HTERT RPE-1 (cell line): ENCODE results near the gene ATP6V1C2.

Experiments
- in situ Hi-C: fragments of 300-500 bp; cut with MboI; formaldehyde crosslinking; loops from 4 replicates; pipeline ENCODE4 v1.14.3; 2020; ENCODE audit warnings: low sequenced_read_pairs

ATP6V1C2 gene

DNA sequence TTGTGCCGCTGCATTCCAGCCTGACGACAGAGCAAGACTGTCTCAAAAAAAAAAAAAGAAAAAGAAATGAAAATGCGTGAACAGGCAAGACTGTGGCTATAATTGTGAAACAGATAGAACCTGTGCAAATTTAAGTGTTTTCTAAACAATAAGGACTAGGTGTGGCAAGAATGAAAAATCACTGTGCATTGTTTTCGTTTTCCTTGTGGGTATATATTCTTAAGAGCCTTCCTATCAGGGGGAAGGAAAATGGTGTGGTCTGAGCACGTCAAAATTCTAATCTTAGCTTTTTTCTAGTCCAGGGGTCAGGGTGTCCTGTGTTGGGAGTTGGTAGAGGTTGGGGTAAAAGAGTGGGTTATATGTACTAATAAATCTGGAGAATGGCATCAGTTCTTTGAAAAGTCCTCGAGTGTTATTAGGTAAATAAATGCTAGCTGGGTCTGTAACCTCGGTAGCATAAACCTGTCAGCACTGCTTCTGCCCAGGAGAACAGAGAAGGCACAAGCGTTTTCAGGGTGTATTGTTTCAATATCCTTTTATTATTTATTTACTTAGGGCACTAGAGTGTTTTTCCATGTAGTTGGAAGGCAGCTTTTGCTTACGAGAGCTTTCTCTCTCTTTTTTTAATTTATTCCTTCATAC lies 11.6 kb downstream of the ATP6V1C2 start:
- in situ Hi-C loops: no loop called here

DNA sequence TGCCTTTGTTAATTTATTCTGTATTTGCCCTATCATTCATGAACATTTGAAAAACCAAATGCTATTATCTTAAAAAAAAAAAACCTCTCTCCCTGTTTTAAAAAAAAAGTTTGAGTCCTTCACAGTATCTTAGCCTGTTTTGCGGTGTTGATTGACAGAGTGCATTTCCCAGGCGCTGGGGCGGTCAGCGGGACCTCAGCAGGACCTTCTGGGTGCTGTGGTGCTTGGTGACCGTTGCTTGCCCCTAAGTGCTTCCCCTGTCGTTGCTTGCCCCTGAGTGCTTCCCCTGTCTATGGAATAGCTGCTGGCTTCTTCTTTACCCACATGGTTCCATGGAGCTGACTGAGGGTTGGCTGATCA lies 12.1 kb downstream of the ATP6V1C2 start:
- in situ Hi-C loops: no loop called here

DNA sequence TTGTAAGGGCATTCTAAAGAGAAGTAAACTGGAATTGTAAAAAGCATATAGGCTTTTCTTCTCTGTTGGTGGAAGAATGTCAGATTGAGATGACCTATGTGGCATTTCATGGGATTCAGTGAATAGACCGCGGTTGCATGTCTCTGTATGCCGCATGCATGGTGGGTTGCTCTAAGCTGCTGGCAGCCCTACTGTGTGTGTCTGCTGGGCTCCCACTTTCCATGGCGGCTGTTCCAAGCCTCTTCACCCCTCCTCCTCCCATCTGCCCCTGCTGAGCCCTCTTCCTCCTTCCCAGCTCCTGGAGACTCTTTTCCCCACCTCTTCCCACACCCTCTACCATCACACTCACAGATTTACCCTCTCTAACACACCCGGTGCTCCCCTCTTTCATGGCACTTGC lies 12.6 kb downstream of the ATP6V1C2 start:
- in situ Hi-C loops: no loop called here

DNA sequence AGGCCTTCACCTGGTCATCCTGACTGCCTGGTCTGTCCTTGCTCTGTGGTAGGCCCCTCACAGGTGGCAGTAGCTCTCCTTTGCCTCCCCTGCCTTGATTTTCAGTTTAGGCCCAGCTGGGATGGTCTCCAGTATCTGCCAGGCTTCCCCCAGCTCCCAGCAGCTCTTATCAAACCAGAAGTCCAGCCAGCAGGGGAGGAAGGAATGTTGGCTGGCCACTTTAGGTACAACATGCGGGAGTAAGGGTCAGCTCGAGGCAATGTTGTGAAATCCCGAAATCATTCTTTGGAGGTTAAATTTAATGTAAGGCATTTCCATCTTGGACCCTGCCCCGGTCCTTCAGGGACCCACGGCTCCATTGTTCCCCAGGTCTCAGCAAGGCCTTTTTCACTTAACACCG lies 16.8 kb downstream of the ATP6V1C2 start:
- in situ Hi-C loops: no loop called here

DNA sequence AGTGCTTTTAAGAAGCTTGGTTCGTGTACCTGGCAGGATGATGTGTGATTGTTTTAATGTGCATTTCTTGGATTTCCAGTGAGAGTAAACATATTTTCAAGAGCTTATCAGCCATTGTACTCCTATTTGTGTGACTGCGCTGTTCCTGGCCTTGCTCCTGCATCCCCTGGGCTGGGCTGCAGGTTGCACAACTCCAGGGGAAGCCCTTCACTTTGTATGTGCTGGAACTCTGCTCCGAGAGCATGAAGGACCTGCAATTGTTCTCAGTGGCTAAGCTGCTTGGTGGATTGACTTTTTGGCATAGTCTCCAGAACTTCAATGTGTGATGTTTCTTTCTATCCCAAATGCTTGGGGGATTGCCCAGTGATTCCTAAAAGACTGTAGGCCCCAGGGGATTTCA lies 18.8 kb downstream of the ATP6V1C2 start:
- in situ Hi-C loops: no loop called here

DNA sequence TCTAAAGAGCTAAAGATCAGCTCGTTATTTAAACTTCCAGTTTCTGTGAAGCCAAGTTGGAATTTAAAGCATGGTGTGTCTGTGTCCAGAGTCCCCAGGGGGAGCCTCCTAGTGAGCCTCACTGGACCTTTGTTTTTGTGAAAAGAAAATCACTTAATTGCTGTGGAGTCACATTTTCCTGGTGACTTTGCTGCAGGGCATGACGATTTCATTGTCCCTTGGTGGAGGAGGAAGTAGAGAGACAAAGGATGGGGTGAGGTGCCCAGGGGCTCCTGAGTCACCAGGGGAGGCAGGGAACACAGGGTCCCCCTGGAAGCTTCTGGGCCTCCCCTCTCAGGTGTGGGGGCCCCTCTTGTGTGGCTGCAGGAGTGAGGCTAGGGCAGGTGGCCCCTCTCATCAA lies 19.7 kb downstream of the ATP6V1C2 start:
- in situ Hi-C loops: no loop called here

DNA sequence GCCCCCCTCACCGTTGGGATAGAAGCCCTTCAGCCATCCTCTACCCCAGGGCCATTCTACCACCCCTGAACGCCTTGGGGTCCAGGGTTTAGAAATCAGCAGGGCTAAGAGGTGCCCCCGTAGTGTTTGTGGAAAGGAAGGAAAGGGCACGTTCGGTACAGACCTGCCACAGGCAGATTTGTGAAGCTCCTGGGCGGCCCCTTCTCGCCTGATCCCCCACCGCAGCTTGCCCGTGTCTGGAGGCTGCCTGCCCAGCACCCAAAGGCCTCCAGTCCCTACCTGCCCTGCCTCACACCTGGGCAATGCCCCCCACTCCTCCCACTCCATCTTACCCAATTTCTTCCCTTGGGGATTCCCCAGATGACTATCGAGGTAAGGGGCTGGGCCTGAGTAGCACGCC lies 21.2 kb downstream of the ATP6V1C2 start:
- in situ Hi-C loops: no loop called here

DNA sequence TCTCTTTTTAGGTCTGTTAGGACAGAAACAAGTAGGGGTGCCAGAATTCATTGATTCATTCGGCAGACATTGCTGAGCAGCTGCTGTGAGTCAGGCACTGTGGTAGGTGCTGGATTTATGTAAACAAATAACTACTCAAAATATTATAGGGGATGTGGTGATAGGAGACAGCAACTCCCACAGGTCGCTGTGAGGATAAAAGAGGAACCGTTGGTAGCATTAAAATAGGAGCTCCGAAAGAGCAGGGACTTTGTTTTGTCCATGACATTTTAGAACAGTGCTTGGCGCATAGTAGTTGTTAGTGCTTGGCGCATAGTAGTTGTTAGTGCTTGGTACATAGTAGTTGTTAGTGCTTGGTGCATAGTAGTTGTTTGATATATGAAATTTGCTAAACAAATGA lies 29.2 kb downstream of the ATP6V1C2 start:
- in situ Hi-C loops: no loop called here

DNA sequence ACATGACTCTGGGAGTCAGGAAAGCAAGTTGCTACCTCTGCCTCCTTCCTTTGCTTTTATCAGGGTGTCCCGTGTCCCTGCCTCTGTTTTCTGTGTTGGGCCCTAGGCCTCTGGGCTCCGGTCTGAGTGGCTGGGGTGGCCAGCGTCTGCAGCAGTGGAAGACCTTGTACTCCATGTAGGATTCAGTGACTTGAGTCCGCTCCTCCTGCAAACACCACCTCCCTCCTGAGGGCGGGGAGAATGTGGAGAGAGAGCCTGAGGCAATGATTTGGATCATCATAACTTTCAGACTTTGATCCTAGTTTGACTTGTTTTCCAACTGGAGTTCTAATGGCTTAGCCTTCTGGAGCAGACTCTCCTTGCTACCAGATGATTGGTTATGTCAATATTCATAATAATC lies 30.8 kb downstream of the ATP6V1C2 start:
- in situ Hi-C loops: no loop called here

DNA sequence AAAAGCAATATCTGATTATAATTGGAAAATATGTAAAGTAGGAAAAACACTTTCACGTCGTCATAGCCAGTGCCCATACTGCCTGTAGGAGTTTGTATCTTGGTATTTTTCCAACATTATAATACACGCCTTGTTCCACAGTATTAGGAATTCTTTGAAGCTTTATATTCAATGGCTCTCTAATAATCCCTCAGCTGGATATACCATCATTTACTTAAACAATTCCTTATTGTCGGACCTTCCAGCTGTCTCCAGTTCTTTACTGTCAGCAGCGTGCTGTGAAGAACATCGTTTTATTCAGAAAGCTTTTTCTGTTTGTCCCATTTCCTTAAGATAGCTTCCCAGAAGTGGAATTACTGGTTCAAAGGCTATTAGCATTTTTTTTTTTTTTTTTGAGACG lies 31.7 kb downstream of the ATP6V1C2 start:
- in situ Hi-C loops: no loop called here

DNA sequence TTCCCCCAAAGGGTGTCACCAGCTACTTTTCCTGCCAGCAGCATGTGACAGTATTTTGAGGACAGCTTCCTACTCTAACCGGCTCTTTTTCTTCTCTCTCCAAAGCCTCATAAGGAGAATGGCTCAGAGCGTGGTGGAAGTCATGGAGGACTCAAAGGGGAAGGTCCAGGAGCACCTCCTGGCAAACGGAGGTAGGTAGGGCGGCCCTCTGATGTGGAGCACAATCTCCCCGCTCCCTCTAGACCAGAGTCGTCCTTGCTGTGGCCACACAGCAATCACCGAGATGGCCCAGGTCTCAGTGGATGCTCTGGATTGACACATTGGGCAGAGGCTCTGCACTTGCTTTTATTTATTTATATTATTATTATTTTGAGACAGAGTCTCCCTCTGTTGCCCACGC lies 32.4 kb downstream of the ATP6V1C2 start:
- in situ Hi-C loops: no loop called here

DNA sequence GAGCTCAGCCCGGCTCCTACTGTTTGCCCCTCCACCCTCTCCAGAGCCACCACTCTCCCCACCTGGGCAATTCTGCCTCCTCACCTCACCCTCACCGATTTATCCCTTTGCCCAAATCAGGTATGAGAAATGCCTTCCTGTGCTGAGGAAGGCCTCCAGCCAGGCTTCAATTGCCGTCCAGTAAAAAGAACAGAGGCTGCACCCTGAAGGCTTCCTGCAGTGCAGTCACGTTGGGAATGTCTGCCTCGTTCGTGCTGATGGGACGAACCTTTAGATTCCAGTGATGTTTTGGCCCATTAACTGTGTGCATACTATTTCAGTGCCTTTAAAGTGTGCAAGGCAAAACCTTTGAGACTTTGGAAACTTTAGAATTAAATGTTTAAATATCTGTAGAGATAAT lies 34.2 kb downstream of the ATP6V1C2 start:
- in situ Hi-C loops: no loop called here

DNA sequence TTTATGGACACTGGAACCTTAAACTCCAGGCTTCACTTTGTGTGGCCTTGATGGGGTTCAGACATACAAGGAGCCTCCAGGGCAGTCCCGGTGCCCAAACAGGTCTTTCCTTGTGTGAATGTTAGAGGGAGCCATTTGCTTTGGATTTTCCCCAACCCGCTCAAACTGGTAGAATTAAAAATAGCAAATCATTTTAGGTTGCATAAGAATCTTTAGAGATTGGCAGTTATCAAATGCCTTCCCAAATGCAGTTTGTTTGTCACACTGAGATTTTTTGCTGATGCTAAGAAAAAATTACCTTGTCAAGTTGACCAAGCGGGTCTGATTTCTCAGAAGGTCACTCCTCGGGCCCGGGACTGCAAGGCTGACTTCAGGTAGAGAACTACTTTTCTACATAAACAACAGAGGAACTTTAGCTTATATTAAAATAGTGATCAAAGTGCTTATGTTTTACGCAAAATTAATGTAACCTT lies 36.4 kb downstream of the ATP6V1C2 start:
- in situ Hi-C loops: no loop called here

DNA sequence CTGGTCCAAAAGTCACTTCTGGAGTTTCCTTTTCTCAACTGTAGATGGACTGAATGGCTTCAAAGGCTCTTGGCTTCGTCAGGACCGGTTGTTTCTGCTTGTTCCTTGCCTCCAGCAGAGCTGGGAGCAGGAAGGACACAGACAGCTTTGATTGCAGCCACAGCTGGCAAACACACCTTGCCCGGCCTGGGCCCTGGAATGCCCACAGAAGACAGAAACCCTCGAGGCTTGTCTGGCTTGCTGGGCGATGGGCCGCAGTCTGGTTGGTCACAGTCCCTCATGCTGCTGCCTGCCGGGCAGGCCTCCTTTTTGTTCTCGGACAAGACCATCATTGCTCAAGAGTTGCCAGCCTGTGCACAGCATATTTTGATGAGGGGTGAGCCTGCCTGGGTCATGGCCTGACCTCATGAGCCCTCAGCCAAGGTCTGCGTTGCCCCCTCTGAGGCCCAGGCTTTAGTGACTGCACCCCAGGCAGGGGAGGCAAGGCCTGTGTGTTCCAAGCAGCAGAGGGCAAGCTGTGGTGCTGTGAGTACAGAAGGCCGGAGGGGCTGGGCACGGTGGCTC lies 37.8 kb downstream of the ATP6V1C2 start:
- in situ Hi-C loops: no loop called here

DNA sequence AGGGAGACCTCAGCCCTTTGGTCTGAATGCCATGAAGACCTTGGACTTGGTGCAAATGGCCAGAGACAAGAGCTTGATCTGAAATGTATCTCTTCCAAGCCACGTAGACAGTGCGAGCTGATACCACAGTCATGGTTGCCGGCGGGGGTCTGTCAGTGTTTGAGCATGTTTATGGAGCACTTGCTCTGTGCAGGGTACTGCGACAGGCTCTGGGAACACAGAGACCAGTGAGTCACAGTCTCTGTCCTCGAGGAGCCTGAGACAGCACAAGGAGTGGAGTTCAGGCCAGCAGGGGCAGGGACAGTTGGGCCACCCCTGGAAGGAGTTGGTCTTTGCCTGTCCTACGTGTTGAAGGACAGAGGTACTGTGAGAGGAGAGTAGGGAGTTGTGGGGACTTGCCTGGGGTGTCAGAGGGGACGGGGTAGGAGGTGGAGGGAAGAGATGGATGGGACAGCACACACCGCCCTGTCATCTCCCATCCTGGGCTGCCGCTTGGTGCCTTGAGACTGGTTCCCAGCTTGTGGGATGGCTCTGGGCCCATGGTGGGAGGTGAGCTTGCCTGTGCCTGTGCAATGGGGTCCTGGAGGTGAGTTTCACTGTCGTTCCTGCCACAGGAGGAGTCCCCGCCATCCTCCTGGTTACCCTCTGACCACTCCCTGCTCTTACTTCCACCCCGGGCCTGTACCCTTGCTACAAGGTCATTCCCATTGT lies 39.5 kb downstream of the ATP6V1C2 start:
- in situ Hi-C loops: no loop called here

DNA sequence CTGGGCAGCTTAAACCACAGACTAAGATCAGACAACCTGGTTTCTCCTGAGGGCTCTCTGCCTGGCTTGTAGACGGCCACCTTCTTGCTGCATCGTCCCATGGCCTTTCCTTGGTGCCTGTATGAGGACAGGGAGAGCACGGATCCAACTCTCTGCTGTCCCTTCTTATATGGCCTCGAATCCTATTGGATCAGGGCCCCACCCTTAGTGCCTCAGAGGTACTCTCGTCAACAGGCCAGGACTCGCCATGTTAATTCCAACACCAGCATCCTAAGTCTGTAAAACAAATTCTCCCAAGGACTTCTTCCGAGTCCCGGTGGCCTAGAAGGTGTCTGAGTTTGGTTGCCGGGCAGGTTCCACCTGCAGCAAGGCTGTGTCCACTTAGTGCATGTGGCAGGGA lies 40.2 kb downstream of the ATP6V1C2 start:
- in situ Hi-C loops: no loop called here

DNA sequence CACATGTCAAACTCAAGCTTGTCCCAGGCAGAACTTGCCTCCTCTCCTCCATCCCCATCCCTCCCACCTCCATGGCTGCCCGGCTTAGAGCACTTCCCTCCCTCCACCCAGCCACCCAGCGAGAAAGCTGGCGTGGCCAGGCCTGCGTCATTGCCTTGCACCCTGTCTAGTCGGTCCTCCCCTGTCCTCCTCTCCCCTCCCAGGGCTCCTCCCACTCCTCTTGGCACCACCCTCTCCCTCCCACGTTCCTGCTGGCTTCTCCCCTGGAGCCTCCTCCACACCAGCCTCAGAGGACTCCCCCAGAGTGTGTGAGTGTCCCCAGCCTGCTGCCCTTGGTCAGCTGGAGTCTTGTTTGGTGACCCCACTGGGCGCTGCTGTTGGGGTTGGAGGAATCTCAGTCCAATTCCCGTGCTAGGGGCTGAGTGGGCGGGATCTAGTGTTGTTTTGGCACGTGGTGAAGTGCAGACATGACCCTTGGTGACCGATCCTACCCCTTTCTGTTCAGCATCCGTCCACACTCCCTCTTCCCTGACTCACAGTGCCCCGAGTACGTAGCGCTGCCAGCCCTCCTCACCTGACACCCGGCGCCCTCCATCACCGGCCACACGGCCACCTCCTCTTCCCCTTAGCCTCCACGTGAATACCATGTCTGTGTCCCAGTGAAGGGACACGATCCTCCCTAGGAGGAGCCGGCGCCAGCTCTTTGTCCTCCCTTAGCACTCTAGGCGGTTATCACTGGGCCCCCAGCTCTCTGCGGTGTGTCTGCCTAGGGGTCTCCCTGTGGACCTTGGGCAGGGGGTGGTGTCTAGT lies 41.4 kb downstream of the ATP6V1C2 start:
- in situ Hi-C loops: no loop called here

DNA sequence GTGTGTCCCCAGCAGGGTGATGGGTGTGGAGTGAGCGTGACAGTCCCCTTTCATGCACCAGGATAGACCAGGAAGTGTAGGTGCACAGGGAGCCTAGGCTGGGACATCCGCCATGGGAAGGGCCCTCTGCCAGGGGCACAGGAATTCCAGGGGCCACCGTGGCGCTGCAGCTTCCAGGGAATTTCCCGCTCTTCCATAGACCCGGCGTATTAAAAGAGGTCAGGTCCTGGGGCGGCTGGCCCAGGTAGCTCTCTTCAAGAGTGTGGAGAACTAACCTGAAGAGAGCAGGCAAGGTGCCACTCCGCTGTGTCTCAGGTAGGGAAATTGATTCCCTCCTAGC lies 42.0 kb downstream of the ATP6V1C2 start:
- in situ Hi-C loops: no loop called here

DNA sequence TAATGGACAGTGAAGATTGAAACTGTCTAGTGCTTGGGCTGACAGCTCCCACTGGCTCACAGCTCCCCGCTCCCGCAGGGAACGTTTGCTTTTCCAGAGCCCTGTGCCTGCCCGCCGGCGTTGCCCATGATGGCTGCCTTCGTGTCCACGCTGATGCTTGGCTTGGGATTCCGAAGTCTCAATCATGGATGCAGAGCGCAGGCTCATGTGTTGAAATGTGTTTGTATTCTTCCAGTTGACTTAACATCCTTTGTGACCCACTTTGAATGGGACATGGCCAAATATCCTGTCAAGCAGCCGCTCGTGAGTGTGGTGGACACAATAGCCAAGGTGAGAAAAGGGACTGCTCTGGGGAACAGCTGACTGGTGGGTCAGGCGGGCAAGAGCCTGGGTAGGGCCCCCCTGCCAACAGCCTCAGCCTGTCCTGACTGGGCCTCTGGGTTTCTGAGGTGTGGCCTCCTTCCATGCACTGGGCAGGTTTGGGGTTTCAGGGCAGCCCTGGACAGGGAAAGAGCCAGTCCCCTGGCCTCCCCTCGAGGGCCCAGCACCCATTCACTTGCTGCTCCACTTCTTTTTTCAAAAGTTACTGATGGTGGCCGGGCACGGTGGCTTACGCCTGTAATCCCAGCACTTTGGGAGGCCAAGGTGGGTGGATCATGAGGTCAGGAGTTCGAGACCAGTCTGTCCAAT lies 42.8 kb downstream of the ATP6V1C2 start:
- in situ Hi-C loops: no loop called here

DNA sequence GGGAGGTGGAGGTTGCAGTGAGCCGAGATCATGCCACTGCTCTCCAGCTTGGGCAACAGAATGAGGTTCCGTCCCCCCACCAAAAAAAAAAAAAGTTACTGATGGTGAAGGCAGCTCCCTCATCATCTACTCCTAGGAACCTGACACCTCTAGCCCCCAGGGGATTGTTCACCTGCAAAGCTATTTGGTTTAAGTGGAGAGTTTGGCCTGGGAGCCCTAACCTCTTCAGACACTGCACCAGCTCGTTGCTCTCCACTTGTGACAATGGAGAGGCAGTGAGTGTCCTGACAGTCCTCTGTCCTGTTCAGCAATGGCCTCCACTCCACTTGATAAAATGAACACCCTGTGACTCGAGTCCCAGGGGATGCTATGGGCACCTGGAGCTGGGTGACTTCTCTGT lies 43.5 kb downstream of the ATP6V1C2 start:
- in situ Hi-C loops: no loop called here

DNA sequence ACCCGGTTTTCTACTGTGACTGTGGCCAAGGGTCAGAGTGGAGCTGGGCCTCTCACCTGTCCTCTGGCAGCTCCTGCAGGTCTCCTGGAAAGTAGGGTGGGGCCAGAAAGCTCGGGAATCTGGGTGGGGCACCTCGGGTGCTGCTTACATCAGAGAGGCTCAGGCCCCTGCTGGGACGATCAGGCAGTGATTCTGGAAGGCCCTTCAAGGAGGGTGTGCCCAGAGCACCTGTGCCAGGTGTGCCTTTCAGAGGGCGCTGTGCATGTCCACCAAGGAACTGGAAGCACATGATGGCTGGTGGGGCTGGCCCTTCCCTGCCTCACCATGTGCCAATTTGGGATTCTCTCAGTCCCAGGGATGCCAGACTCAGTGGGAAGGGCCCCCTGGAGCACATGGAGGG lies 44.0 kb downstream of the ATP6V1C2 start:
- in situ Hi-C loops: no loop called here
